ENCODE measurements around the gene UTP4.

GRCh38 chr16:69131839-69132423, 518 bp upstream of the UTP4 start:
- TF ChIP-seq EZH2 (IDR thresholded peaks at IDR 0.05; ENCODE audit: borderline replicate concordance, low read length): no peak
- TF ChIP-seq CTCF (conservative IDR thresholded peaks at IDR 0.05 in 1 of 2, IDR thresholded peaks at IDR 0.05 in 1 of 2; ENCODE audit: extremely low read depth in 1 of 2, insufficient read depth in 1 of 2, low read depth in 1 of 2, low read length in 2 of 2): no peak

Data from mammary epithelial cell (primary cell).